ENCODE results near the gene TMED3.
"Not testable (repeated sequence)": the region's sequence is repeated elsewhere in the genome, so short reads cannot be mapped to it uniquely, and the experiment has no call there.

Gene TMED3

DNA sequence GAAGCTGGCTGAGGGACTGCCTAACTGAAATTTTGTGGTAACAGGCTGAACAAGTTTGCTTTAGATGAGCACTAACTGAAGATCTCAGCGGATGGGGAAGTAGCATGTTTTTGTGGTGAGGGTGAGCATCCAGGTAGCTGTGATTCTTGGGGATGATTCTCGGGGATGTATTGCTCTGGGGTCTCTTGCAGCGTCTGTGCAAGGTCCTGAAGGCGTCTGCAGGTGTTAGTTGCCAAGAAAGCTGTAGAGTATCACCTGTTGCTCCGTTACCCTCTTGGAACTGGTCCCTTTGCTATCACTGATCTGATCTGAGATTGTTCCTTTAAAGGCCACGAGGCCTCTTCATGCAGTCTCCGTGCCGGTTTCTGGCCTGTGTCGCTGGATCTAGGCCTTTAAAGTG, 6.0 kb downstream of the TMED3 start:
- DNase-seq (ENCODE audit: low read depth) = no peak

GRCh38 chr15:79319973-79320372, 9.1 kb downstream of the TMED3 start:
- DNase-seq (ENCODE audit: low read depth) = not testable (repeated sequence)

DNA sequence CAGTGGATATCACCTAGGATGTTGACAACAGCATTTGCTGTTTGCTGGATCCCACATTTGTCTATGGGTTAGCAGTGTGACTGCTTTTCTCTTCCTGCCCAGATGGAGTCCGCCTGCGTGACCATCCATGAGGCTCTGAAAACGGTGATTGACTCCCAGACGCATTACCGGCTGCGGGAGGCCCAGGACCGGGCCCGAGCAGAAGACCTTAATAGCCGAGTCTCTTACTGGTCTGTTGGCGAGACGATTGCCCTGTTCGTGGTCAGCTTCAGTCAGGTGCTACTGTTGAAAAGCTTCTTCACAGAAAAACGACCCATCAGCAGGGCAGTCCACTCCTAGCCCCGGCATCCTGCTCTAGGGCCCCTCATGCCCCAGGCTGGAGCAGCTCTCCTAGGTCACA, 11.0 kb downstream of the TMED3 start:
- no peak for DNase-seq (ENCODE audit: low read depth)

DNA sequence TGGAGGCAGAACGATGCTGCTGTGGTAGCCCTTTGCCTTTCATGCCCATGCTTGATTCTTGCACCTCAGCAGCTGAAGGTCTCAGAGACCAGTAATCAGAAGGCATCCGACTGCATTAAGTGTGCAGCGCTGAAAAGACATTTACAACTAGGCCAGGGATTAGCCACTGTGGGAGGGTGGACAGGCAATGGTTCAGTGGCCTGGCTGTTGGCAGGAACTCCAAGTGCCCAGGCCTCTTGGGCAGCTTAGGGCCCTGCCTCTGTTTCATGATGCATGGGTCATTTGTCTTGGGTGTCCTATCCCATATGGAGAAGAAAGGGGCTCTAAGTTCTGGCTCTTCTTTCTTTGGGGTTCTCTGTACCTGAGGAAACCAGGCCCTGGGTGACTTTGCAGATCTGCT, 11.4 kb downstream of the TMED3 start:
- no peak for DNase-seq (ENCODE audit: low read depth)

GRCh38 chr15:79322945-79323344, 12.0 kb downstream of the TMED3 start:
- no peak for DNase-seq (ENCODE audit: low read depth)

DNA sequence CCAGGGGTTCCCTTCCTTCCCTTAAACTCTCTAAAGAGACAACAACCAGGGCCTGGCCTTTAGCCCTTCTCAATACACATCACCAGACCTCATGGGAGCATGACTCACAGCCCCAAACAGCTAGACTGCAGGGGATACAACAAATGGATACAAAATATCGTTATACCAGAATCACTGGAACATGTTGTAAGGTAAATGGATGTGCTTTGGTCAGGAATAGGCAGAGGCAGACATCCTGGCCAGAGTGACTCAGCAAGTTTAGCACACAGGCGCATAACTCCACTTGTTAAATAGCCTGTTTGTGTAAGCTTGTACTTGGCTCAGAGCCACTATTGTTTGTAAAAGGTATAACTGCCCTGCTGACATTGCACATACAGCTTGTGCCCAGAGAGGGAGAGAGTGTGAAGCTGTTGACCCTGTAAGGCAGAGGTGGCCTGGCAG, 18.3 kb downstream of the TMED3 start:
- DNase-seq (ENCODE audit: low read depth) = no peak

GRCh38 chr15:79332824-79333510, 22.1 kb downstream of the TMED3 start:
- DNase-seq (ENCODE audit: low read depth) = no peak

- DNase-seq (ENCODE audit: low read depth) = no peak
Observed at GRCh38 chr15:79337591-79337990, 26.7 kb downstream of the TMED3 start.

DNA sequence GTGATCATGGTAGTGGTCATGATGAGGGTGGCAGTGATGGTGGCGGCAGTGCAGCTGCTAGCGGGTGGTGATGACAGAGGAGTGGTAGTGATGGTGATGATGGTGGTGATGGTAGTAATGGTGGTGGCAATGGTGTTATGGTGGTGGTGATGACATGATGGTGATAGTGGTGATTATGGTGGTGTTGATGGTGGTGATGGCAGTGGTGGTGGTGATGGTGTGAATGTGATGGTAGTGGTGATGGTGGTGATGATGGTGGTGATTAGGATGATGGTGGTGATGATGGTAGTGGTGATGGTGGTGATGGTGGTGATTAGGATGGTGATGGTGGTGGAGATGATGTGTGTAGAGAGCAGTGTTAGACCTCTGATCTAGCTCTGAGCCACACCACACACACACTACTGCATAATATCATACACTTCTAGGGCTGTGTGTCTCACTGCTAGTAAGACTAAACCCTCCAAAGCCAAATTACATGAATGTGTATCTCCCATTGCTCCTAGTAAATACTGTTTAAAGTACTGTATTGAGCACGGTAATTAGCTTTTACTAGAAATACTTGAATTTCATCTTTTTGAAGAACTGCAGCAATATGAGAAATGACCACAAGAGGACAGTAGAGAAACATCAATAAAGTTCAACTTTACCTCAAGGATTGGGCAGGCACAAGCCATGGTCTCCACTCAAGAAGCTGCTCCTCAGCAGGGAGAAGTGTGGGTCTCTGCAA, 28.8 kb downstream of the TMED3 start:
- DNase-seq (ENCODE audit: low read depth) = no peak

- DNase-seq (ENCODE audit: low read depth) = no peak
Observed at GRCh38 chr15:79340315-79340602, 29.3 kb downstream of the TMED3 start.

DNA sequence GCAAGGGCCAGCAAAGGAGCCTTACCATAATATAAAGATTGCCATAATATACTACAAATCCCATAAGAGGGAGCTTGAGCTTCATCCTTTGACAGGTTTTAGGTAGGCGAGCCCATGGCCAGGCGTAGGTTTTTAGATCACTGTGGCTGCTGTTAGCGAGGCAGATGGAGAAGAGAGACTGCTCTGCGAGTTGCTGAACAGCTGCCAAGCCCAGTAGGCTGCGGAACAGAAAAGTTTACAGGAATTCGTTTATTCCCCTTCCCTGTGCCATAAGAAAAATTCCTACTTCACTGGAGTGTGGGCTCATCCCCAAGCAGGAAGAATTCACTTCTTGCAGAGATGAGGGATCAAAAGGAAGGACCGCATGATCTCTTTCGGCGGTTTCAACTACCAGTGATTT, 30.5 kb downstream of the TMED3 start:
- DNase-seq (ENCODE audit: low read depth) = no peak

DNA sequence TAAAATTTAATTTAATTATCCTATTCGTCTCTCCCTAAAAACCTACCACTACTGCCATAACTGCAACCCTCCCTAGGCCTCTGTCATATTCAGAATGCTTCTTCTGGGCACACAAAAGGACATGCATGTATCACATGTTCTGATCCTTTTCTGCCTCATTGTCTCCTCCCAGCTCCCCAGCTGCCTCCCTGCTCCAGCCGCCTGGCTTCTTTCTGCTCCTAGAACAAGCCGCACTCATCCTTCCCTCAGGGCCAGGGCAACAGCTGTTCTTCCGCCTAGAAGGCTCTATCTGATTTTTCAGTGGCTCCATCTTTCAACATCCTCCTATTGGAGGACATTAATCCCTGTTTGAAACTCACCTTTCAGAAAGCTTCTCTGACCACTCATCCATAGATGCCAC, 38.6 kb downstream of the TMED3 start:
- DNase-seq (ENCODE audit: low read depth) = no peak

DNA sequence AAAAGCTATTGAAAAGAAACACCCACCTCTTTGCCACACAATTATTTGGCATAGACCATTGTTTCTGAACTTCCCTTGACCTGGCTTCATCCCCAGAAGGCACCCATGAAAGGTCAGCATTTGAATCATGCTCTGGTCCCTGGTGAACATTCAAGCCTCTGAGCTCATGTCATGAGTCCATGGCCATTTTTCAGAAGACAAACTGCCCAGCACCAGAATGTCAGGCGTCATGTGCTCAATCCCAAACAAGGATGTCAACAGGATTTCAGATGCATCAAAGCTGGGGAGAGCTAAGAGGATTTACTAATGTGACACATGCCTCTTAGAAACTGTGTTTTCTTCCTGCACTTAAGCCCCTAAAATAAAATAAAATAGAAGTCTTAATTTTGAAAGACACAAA, 41.3 kb downstream of the TMED3 start:
- DNase-seq (ENCODE audit: low read depth) = no peak

DNA sequence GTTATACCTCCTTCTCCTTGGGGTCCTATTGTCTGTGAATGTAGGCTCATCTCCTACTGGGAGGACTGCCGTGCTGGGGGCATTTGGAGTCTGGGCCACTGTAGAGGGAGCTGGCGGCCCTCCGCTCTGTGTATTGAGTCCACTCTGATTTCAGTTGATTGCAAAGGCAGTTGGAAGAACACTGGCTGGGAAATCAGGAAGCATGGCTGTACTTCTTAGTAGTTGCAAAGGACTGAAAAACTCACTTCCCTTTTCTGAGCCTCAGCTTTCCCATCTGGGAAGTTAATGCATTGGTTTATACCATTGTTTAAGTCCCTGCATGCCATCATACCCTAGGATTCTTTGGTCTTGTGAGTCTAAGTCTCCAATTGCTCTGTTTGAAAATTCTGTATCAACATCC, 46.7 kb downstream of the TMED3 start:
- DNase-seq (ENCODE audit: low read depth) = no peak

GRCh38 chr15:79358069-79358468, 47.2 kb downstream of the TMED3 start:
- DNase-seq (ENCODE audit: low read depth) = no peak

DNA sequence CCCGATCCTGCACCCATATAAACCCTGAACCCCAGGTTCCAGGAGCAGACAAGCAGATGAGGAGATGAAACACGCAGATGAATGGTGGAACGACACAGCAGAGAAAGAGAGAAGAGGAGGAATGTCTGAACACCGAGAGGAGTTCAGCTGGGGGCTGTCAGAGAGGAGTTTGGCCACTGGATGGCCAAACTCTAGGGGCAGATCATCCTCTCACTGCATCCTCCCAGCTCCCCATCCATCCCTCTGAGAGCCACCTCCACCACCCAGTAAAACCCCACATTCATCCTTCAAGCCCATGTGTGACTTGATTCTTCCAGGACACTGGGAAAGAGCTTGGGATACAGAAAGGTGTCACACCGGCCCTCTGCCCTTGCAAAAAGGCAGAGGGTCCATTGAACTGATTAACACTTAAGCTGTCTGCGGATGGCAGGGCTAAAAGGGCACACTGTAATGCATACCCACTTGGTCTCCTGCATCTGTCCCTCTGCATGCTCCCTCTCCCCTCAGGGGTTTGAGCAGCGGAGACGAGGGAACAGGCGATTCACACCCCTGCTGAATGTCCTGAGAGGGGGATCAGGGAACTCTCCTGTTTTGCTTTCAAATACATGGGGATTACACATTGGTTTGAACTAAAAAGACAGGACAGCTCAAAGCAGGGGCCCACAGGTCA, 53.8 kb downstream of the TMED3 start:
- no peak for DNase-seq (ENCODE audit: low read depth)

GRCh38 chr15:79365765-79366164, 54.9 kb downstream of the TMED3 start:
- DNase-seq (ENCODE audit: low read depth) = no peak

DNA sequence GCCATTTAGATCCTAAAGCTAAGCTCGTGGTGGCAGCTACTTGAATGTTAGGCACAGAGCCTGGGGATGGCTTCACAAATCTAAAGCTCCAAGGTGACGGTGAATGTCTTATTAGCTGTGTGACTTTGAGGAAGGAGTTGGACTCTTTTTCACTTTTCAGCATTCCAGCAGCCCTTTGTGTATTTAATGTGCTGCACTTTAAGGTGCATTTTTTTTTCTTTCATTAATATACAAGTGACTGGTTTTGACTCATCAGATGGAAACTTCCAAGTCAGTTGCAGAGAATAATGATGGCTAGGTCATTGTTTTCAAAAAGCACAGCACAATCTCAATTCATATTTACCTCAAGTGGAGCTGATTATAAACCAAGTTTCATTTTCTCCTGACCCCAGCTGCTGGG, 55.8 kb downstream of the TMED3 start:
- no peak for DNase-seq (ENCODE audit: low read depth)

DNA sequence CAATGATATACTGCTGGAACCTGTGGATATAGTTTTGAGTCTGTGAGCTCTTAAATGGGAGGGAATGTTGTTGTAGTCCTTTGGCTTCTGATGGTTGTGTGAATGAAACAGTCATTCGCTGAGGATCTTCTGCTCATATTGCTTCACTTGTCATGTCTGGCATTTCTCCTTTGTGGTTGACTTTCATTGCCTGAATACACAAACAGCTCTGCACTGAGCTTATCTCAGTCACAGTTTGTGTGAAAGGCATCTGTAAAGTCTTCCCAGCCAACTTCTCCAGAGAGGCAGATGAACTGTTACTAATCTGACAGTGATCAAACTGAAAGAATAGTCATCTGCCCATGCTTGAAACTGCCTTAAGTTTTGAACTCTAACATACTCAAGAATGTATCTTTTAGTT, 59.8 kb downstream of the TMED3 start:
- no peak for DNase-seq (ENCODE audit: low read depth)

- DNase-seq (ENCODE audit: low read depth) = no peak
Observed at GRCh38 chr15:79371591-79371990, 60.7 kb downstream of the TMED3 start.

DNA sequence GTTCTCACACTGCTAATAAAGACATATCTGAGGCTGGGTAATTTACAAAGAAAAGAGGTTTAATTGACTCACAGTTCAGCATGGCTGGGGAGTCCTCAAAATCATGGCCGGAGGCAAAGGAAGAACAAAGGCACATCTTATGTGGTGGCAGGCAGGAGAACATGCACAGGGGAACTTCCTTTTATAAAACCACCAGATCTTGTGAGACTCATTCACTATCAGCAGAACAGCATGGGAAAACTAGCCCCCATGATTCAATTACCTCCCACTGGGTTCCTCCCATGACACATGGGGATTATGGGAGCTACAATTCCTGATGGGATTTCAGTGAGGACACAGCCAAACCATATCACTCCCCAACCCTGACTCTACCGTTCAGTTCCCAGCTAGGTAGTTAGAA, 61.5 kb downstream of the TMED3 start:
- DNase-seq (ENCODE audit: low read depth) = no peak

All from activated T-helper 9 cell treated with anti-CD3 and anti-CD28 coated beads, Interleukin-2, amount 50 U/mL, for 16 hours (primary cell).